AG08395 (cell line): Measurements from ENCODE around the gene OLIG3.

Experiments
- DNase-seq: peaks from one replicate; pipeline ENCODE4 v3.0.0; 2012; ENCODE audit warnings: mixed read lengths, low spot score

The OLIG3 gene

GRCh38 chr6:137495703-137496336 lies 1.6 kb upstream of the OLIG3 start:
- no peak for DNase-seq

- no peak for DNase-seq
Observed at GRCh38 chr6:137494988-137495702, 951 bp upstream of the OLIG3 start.

- DNase-seq = no peak
Observed at GRCh38 chr6:137493218-137494038, 766 bp downstream of the OLIG3 start.

- DNase-seq = no peak
Observed at GRCh38 chr6:137492289-137493217, 1.6 kb downstream of the OLIG3 start.

GRCh38 chr6:137491478-137491877 lies 2.7 kb downstream of the OLIG3 start:
- DNase-seq = no peak

GRCh38 chr6:137490961-137491360 lies 3.2 kb downstream of the OLIG3 start:
- DNase-seq = no peak

GRCh38 chr6:137490006-137490905 lies 3.9 kb downstream of the OLIG3 start:
- DNase-seq = no peak

GRCh38 chr6:137489046-137490005 lies 4.9 kb downstream of the OLIG3 start:
- no peak for DNase-seq

- DNase-seq = no peak
Observed at GRCh38 chr6:137488150-137489045, 5.8 kb downstream of the OLIG3 start.

- DNase-seq = no peak
Observed at GRCh38 chr6:137487869-137488149, 6.4 kb downstream of the OLIG3 start.

GRCh38 chr6:137487181-137487868 lies 6.9 kb downstream of the OLIG3 start:
- DNase-seq = no peak

- DNase-seq = no peak
Observed at GRCh38 chr6:137486416-137486815, 7.8 kb downstream of the OLIG3 start.

GRCh38 chr6:137480431-137480830 lies 13.8 kb downstream of the OLIG3 start:
- DNase-seq = no peak

GRCh38 chr6:137475103-137475502 lies 19.1 kb downstream of the OLIG3 start:
- DNase-seq = no peak

GRCh38 chr6:137473598-137473997 lies 20.6 kb downstream of the OLIG3 start:
- no peak for DNase-seq

GRCh38 chr6:137472641-137473137 lies 21.5 kb downstream of the OLIG3 start:
- no peak for DNase-seq

GRCh38 chr6:137471986-137472385 lies 22.2 kb downstream of the OLIG3 start:
- no peak for DNase-seq

GRCh38 chr6:137471497-137471896 lies 22.7 kb downstream of the OLIG3 start:
- DNase-seq = no peak
